Small intestine (tissue), 7 donors: ENCODE results near the gene NT5C2. TPM values are rescaled to one million over a fixed set of nuclear protein-coding genes. Genes with fewer than 3 reads are reported as not detected.

ENCODE experiments used
- DNase-seq, 2 donors: peaks; one replicate each; pipeline versions ENCODE4 v3.0.0 to v3.0.0-alpha.2; 2013
- FAIRE-seq: peaks from 2 replicates; lab custom pipeline; 2012; peaks lifted over from hg19 to GRCh38; lab: Jason Lieb, UNC
- H3K27ac ChIP-seq, 3 donors: one replicate each; pipeline ENCODE4 v1.5.1; 2013; ENCODE audit warnings: low read length in 2 of 3, mild to moderate bottlenecking in 2 of 3, control low read depth in 1 of 3, inconsistent platforms in 1 of 3, low read depth in 1 of 3, moderate library complexity in 1 of 3
- H3K27me3 ChIP-seq, 3 donors: one replicate each; pipeline ENCODE4 v1.6.1; 2013; ENCODE audit warnings: low read length in 3 of 3, inconsistent platforms in 1 of 3; ENCODE audit not compliant: control insufficient read depth in 3 of 3, insufficient read depth in 3 of 3
- H3K36me3 ChIP-seq, 3 donors: one replicate each; pipeline ENCODE4 v1.6.1; 2013; ENCODE audit warnings: low read length in 3 of 3, inconsistent platforms in 1 of 3, low read depth in 1 of 3, mild to moderate bottlenecking in 1 of 3, moderate library complexity in 1 of 3; ENCODE audit not compliant: control insufficient read depth in 3 of 3, insufficient read depth in 2 of 3
- H3K4me1 ChIP-seq, 3 donors: one replicate each; pipeline ENCODE4 v1.6.1; 2013; ENCODE audit warnings: low read length in 2 of 3, inconsistent platforms in 1 of 3, low read depth in 1 of 3, mild to moderate bottlenecking in 1 of 3, moderate library complexity in 1 of 3; ENCODE audit not compliant: control insufficient read depth in 3 of 3, insufficient read depth in 2 of 3
- H3K4me3 ChIP-seq, 3 donors: one replicate each; pipeline ENCODE4 v1.5.1; 2013; ENCODE audit warnings: low read length in 3 of 3, control low read depth in 1 of 3, inconsistent platforms in 1 of 3, low read depth in 1 of 3, mild to moderate bottlenecking in 1 of 3, moderate library complexity in 1 of 3
- H3K9me3 ChIP-seq, 2 donors: one replicate each; pipeline ENCODE4 v1.6.1; 2013; ENCODE audit warnings: low read depth in 1 of 2, low read length in 1 of 2; ENCODE audit not compliant: control insufficient read depth in 2 of 2, insufficient read depth in 1 of 2
- WGBS, 3 donors: extraction: QIAGEN DNeasy Blood & Tissue Kit; methylation state at CpG; one replicate each; pipeline ENCODE4 v1.1.7; 2013; 5-methylcytosine and 5-hydroxymethylcytosine counted together
- polyA plus RNA-seq, 4 donors: library from polyadenylated mRNA; stranded (reverse) in 3 of 4; unstranded in 1 of 4; fragments of 200-250 nt in 3 of 4; fragments of 120-200 nt in 1 of 4; gene quantifications; one replicate each; pipeline versions ENCODE4 v1.2.1 to v1.2.3, GENCODE V29; 2013
- donor health status: healthy with polysubstance abuse.
- donor health status: control.
- donor health status: control.
- donor health status: Bipolar disorder and iron deficiency.
- donor health status: healthy.

NT5C2 gene
- polyA plus RNA-seq, 4 donors = 15.7 to 61.3 (median 20.4) TPM

- 87 to 88% (median 88%) methylated on average over 15 of the region's 15 CpGs for WGBS, 3 donors
- no peak for DNase-seq
These were observed 130.1 kb downstream of the NT5C2 start for GRCh38 chr10:103062854-103063590.

DNA sequence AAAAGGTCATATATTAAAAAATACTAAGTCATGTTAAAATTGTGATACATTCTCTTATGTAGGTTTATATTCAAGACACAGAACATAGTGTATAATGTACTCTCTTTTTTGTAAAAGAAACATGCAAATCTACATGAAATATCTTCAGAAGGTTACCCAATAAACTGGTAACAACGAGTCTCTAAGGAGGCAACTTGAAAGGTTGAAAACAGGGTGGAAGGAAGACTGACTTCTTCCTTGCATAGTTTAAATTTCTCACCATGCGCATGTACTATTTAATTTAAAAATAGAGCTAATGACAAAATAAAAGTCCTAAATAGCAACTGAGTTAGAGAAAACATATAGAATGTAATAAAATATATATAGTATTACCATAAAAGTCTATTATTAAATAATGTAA lies 132.5 kb downstream of the NT5C2 start:
- Histone ChIP-seq H3K27me3 (no peaks in the 10 kb centered on the region), H3K4me1 (no peaks in the 10 kb centered on the region), H3K27ac (no peak overlapping the region), H3K36me3 (peaks cover 0 to 22% (median 3%) of the 10 kb centered on the region in 3 donors), H3K4me3 (no peak overlapping the region), H3K9me3 (no peaks in the 10 kb centered on the region)
- FAIRE-seq = no peak
- DNase-seq = no peak
- WGBS, 3 donors = 82 to 94% (median 89%) methylated on average over 2 of the region's 2 CpGs

More at GRCh38 chr10:103062854-103063590, 130.1 kb downstream of the NT5C2 start:
- no peak overlapping the region for H3K4me3 ChIP-seq
- no peaks in the 10 kb centered on the region for H3K27me3 ChIP-seq
- FAIRE-seq = no peak
- peaks cover 0 to 26% (median 0%) of the 10 kb centered on the region in 3 donors for H3K36me3 ChIP-seq
- H3K4me1 ChIP-seq = no peaks in the 10 kb centered on the region
- H3K9me3 ChIP-seq = no peaks in the 10 kb centered on the region
- no peak overlapping the region for H3K27ac ChIP-seq

DNA sequence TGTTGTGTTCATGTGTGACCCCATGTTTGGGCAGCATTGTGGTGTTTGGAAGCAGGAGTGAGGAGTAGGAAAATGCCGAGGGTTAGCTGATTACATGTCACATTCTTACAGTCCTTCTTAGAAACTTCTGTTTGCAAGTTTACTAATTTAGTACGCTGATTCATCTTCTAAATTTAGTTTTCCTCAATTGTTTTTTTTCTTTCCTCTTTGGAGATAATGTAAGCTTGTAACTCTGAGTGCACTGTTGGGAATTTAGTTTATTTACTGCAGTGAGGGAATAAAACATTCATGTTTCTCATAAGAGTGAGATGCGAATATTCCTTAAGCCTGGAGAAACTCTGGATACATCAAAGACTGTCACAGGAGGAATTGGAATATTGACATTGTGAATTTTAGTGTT lies 135.0 kb downstream of the NT5C2 start:
- Histone ChIP-seq H3K27ac (peak overlapping the region in 1 of 3 donors; percentile 5), H3K9me3 (no peaks in the 10 kb centered on the region), H3K36me3 (peaks cover 0 to 12% (median 3%) of the 10 kb centered on the region in 3 donors), H3K4me3 (no peak overlapping the region), H3K27me3 (no peaks in the 10 kb centered on the region), H3K4me1 (peaks cover 0 to 5% (median 2%) of the 10 kb centered on the region in 3 donors)
- no peak for FAIRE-seq
- DNase-seq = no peak
- WGBS, 3 donors = 75 to 94% (median 86%) methylated on average over 3 of the region's 3 CpGs

DNA sequence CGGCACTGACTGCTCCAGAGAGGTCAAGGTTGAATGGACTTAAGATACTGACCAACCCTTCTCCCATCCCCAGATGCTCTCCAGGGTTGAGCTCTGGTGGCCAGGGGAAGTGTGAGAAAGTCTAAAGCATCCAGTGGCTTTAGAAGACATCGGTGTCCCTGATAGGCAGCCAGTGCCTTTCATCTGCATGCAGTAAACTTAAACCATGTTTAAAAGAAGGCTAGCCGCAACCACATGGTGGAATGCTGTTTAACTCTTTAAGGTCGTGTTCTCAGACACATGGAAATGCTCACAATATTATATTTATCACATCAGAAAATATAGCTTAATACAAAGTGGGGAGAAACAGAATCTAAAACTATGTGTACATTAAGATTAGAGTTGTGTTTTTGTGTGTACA lies 138.0 kb downstream of the NT5C2 start:
- Histone ChIP-seq H3K27ac (peak overlapping the region in 1 of 3 donors; percentile 68), H3K27me3 (no peaks in the 10 kb centered on the region), H3K4me3 (no peak overlapping the region), H3K9me3 (no peaks in the 10 kb centered on the region), H3K4me1 (peaks cover 0 to 5% (median 2%) of the 10 kb centered on the region in 3 donors), H3K36me3 (peaks cover 0 to 16% (median 3%) of the 10 kb centered on the region in 3 donors)
- DNase-seq (no peak), FAIRE-seq (no peak)
- 66 to 77% (median 77%) methylated on average over 4 of the region's 4 CpGs for WGBS, 3 donors

DNA sequence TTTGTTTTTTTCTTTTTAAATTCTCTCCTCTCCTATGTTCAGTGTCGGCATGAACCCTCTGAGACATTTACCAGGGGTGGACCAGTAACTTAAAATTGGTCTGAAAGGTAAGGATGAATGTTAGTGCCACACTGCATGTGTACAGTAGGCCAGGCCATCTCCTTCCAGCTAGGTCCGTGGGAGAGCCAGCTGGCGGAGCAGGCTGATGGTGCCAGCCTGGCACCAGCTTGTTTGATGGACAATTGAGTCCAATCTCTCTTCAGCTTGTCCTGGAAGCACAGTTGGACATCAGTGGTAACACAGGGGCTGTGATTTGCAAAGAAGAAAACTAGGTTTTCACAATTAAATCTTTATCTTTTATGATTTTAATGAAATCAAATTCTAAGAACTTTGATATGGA lies 138.5 kb downstream of the NT5C2 start:
- Histone ChIP-seq H3K27ac (peak overlapping the region in 1 of 3 donors; percentile 68), H3K4me3 (no peak overlapping the region), H3K4me1 (peaks cover 0 to 5% (median 2%) of the 10 kb centered on the region in 3 donors)

GRCh38 chr10:103053659-103054581 lies 139.2 kb downstream of the NT5C2 start:
- peak; percentile 65 to 88 for DNase-seq
- Histone ChIP-seq H3K27ac (peak overlapping the region; percentile 9 to 64 (median 27)), H3K27me3 (no peaks in the 10 kb centered on the region), H3K4me3 (peak overlapping the region in 1 of 3 donors; percentile 12), H3K9me3 (no peaks in the 10 kb centered on the region), H3K36me3 (peaks cover 0 to 17% (median 3%) of the 10 kb centered on the region in 3 donors), H3K4me1 (peaks cover 0 to 5% (median 2%) of the 10 kb centered on the region in 3 donors)
- 24 to 33% (median 32%) methylated on average over 20 of the region's 20 CpGs for WGBS, 3 donors
- FAIRE-seq = no peak

More for the DNA sequence above, 138.5 kb downstream of the NT5C2 start:
- DNase-seq (no peak), FAIRE-seq (no peak)
- no peaks in the 10 kb centered on the region for H3K9me3 ChIP-seq
- 74 to 93% (median 85%) methylated on average over 3 of the region's 3 CpGs for WGBS, 3 donors
- no peaks in the 10 kb centered on the region for H3K27me3 ChIP-seq
- peaks cover 0 to 17% (median 3%) of the 10 kb centered on the region in 3 donors for H3K36me3 ChIP-seq

- Histone ChIP-seq H3K27me3 (no peaks in the 10 kb centered on the region), H3K27ac (no peak overlapping the region), H3K4me3 (no peak overlapping the region), H3K36me3 (peaks cover 0 to 6% (median 0%) of the 10 kb centered on the region in 3 donors), H3K4me1 (peaks cover 0 to 3% (median 1%) of the 10 kb centered on the region in 3 donors), H3K9me3 (no peaks in the 10 kb centered on the region)
- 95 to 97% (median 96%) methylated on average over 6 of the region's 6 CpGs for WGBS, 3 donors
- DNase-seq = no peak
- no peak for FAIRE-seq
These were observed 143.8 kb downstream of the NT5C2 start for GRCh38 chr10:103049237-103049636.

GRCh38 chr10:103047381-103047780 lies 145.7 kb downstream of the NT5C2 start:
- H3K4me1 ChIP-seq = no peaks in the 10 kb centered on the region
- peaks cover 0 to 6% (median 0%) of the 10 kb centered on the region in 3 donors for H3K36me3 ChIP-seq
- no peak overlapping the region for H3K4me3 ChIP-seq
- 86 to 95% (median 93%) methylated on average over 3 of the region's 3 CpGs for WGBS, 3 donors
- no peak overlapping the region for H3K27ac ChIP-seq
- no peaks in the 10 kb centered on the region for H3K27me3 ChIP-seq
- FAIRE-seq = no peak
- no peaks in the 10 kb centered on the region for H3K9me3 ChIP-seq
- DNase-seq = no peak
